ENCODE results near the gene NRXN3.

- TF ChIP-seq CTCF (conservative IDR thresholded peaks at IDR 0.05; ENCODE audit: low read length) (no peak), EZH2phosphoT487 (IDR thresholded peaks at IDR 0.05; ENCODE audit: borderline replicate concordance, low read depth, low read length) (no peak)
Observed at GRCh38 chr14:79134361-79134760, 964.2 kb downstream of the NRXN3 start.
